ENCODE data around the gene GAS7. TPM values are rescaled to one million over a fixed set of nuclear protein-coding genes. Genes with fewer than 3 reads are reported as not detected.

Gene GAS7
- total and polyA plus RNA-seq, 2 of the 13 experiments (the other 11 are each of a cell fraction or from before 2014, with no cell fraction given), result 1.0 to 5.2 TPM

DNA sequence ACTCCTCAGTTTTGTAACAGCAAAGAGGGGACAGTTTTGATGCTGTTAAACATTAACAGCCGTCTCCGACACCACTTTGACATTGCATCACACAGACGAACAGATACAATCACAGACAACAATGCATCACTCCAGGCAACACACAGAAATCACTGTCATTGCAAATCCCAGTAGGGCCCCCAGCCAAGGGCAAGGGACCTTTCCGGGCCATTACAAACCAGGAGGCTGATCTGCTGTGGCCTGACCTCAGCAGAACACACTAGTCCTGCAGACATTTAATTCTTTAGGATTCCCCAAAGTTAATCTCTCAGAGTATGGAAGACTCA is 157.2 kb downstream of the GAS7 start (continued):
- TF ChIP-seq, protein P1, sequence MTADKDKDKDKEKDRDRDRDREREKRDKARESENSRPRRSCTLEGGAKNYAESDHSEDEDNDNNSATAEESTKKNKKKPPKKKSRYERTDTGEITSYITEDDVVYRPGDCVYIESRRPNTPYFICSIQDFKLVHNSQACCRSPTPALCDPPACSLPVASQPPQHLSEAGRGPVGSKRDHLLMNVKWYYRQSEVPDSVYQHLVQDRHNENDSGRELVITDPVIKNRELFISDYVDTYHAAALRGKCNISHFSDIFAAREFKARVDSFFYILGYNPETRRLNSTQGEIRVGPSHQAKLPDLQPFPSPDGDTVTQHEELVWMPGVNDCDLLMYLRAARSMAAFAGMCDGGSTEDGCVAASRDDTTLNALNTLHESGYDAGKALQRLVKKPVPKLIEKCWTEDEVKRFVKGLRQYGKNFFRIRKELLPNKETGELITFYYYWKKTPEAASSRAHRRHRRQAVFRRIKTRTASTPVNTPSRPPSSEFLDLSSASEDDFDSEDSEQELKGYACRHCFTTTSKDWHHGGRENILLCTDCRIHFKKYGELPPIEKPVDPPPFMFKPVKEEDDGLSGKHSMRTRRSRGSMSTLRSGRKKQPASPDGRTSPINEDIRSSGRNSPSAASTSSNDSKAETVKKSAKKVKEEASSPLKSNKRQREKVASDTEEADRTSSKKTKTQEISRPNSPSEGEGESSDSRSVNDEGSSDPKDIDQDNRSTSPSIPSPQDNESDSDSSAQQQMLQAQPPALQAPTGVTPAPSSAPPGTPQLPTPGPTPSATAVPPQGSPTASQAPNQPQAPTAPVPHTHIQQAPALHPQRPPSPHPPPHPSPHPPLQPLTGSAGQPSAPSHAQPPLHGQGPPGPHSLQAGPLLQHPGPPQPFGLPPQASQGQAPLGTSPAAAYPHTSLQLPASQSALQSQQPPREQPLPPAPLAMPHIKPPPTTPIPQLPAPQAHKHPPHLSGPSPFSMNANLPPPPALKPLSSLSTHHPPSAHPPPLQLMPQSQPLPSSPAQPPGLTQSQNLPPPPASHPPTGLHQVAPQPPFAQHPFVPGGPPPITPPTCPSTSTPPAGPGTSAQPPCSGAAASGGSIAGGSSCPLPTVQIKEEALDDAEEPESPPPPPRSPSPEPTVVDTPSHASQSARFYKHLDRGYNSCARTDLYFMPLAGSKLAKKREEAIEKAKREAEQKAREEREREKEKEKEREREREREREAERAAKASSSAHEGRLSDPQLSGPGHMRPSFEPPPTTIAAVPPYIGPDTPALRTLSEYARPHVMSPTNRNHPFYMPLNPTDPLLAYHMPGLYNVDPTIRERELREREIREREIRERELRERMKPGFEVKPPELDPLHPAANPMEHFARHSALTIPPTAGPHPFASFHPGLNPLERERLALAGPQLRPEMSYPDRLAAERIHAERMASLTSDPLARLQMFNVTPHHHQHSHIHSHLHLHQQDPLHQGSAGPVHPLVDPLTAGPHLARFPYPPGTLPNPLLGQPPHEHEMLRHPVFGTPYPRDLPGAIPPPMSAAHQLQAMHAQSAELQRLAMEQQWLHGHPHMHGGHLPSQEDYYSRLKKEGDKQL (CRISPR knock-in tag; IDR thresholded peaks at IDR 0.05; ENCODE audit: low read depth), result 0 out of 2 replicates have a peak, but pooled peaks have one; percentile 20
- TF ChIP-seq TAF1 (CRISPR knock-in tag; IDR thresholded peaks at IDR 0.05) (no peak), ZNF629 (CRISPR knock-in tag; conservative IDR thresholded peaks at IDR 0.05) (no peak), KLF9 (CRISPR knock-in tag; IDR thresholded peaks at IDR 0.05; ENCODE audit: low read depth) (no peak), CCDC6 (CRISPR knock-in tag; IDR thresholded peaks at IDR 0.05) (no peak), TEAD3 (CRISPR knock-in tag; optimal IDR thresholded peaks at IDR 0.05; ENCODE audit: borderline replicate concordance) (no peak), ZNF230 (CRISPR knock-in tag; IDR thresholded peaks at IDR 0.05) (no peak), TMF1 (CRISPR knock-in tag; IDR thresholded peaks at IDR 0.05; ENCODE audit: low read depth) (no peak), ZBTB42 (CRISPR knock-in tag; IDR thresholded peaks at IDR 0.05) (no peak), ZNF501 (CRISPR knock-in tag; IDR thresholded peaks at IDR 0.05) (no peak), TBL1XR1 (IDR thresholded peaks at IDR 0.05; ENCODE audit: borderline replicate concordance, low read length, partially characterized antibody) (no peak), ARHGAP35 (CRISPR knock-in tag; IDR thresholded peaks at IDR 0.05; ENCODE audit: borderline replicate concordance) (no peak), ZNF605 (CRISPR knock-in tag; IDR thresholded peaks at IDR 0.05) (no peak), SP4 (CRISPR knock-in tag; IDR thresholded peaks at IDR 0.05) (no peak)
- TF ChIP-seq, protein P2, sequence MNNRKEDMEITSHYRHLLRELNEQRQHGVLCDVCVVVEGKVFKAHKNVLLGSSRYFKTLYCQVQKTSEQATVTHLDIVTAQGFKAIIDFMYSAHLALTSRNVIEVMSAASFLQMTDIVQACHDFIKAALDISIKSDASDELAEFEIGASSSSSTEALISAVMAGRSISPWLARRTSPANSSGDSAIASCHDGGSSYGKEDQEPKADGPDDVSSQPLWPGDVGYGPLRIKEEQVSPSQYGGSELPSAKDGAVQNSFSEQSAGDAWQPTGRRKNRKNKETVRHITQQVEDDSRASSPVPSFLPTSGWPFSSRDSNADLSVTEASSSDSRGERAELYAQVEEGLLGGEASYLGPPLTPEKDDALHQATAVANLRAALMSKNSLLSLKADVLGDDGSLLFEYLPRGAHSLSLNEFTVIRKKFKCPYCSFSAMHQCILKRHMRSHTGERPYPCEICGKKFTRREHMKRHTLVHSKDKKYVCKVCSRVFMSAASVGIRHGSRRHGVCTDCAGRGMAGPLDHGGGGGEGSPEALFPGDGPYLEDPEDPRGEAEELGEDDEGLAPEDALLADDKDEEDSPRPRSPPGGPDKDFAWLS (CRISPR knock-in tag; IDR thresholded peaks at IDR 0.05; ENCODE audit: borderline replicate concordance), result no peak
- TF ChIP-seq, protein P3, sequence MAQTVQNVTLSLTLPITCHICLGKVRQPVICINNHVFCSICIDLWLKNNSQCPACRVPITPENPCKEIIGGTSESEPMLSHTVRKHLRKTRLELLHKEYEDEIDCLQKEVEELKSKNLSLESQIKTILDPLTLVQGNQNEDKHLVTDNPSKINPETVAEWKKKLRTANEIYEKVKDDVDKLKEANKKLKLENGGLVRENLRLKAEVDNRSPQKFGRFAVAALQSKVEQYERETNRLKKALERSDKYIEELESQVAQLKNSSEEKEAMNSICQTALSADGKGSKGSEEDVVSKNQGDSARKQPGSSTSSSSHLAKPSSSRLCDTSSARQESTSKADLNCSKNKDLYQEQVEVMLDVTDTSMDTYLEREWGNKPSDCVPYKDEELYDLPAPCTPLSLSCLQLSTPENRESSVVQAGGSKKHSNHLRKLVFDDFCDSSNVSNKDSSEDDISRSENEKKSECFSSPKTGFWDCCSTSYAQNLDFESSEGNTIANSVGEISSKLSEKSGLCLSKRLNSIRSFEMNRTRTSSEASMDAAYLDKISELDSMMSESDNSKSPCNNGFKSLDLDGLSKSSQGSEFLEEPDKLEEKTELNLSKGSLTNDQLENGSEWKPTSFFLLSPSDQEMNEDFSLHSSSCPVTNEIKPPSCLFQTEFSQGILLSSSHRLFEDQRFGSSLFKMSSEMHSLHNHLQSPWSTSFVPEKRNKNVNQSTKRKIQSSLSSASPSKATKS (CRISPR knock-in tag; IDR thresholded peaks at IDR 0.05), result no peak
